HG03521 (cell line): ENCODE measurements around the gene PPFIA1.

Experiments
- ATAC-seq: cut with Tn5 transposase; IDR thresholded peaks from one replicate; pipeline ENCODE4 v1.9.1; 2021; ENCODE audit warnings: mild to moderate bottlenecking, moderate library complexity; ENCODE audit not compliant: unreplicated experiment

Gene PPFIA1

GRCh38 chr11:70409871-70410270 is 139.4 kb downstream of the PPFIA1 start:
- ATAC-seq = no peak

DNA sequence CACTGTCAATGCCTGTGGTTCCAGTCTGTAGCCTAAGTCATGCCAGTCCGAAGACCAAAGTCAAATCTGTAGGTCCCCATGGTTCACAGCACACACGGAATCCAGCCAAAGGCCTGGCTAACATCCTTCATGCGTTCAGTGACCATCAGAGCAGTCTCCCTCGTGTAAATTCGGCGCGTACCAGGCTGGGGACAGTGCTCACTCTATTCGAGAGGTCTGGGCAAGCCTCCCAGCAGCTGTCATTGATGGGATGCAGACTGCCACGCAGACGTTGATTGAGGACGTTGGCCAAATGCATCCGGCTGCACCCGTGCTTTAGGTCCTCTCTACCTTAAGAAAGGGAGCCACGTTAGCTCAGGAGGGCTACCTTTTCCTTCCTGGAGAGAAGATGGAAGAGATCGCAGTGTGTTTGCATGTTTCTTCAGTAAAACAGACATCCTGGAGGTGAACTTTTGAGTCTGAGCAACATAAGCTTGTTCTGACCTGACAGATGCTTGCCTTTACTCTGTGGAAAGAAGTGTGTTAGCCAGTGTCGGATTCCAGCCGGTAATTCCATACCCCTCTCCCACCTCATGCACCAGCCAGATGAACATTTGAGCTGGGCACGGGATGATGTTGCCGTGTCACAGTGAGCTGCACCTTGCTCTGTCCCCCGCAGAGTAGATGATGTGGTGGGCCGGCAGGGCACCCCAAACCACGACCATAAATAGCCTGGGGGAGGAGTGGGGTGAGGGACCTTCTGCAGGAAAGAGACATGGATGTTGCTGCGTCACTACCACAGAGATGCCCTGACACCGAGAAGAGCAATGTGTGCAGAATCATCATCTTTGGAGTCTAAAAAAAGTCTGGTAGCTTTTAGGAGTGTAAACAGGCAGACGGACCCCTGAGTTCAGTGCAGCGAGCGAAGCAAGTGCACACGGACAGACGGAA is 140.1 kb downstream of the PPFIA1 start:
- no peak for ATAC-seq

- ATAC-seq = no peak
Measured at GRCh38 chr11:70411713-70412452, 141.4 kb downstream of the PPFIA1 start.

DNA sequence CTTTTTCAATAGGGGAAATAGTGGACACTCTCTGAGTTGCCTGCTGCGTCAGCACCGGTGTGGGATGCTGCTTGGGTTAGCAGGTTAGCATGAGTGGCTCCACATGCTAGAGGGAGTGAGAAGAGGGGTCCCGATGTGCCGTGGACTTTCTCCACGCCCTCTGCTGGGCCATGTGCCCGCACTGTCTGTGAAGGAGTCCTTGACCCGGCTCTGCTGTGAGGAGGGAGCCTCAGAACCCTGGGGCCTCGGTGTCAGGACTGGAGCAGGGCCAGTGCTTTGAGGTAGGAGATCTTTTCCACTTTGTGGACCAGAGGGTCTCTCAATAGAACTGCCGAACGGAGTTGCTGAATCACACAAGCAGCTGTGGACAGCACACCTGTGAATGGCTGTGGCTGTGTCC is 142.7 kb downstream of the PPFIA1 start:
- ATAC-seq = no peak

- ATAC-seq = no peak
Measured at GRCh38 chr11:70414341-70415100, 144.0 kb downstream of the PPFIA1 start.

- no peak for ATAC-seq
Measured at GRCh38 chr11:70415191-70415590, 144.7 kb downstream of the PPFIA1 start.

GRCh38 chr11:70415642-70416395 is 145.3 kb downstream of the PPFIA1 start:
- ATAC-seq = no peak

- no peak for ATAC-seq
Measured at GRCh38 chr11:70416881-70417280, 146.4 kb downstream of the PPFIA1 start.

GRCh38 chr11:70418130-70418529 is 147.6 kb downstream of the PPFIA1 start:
- no peak for ATAC-seq

- no peak for ATAC-seq
Measured at GRCh38 chr11:70419307-70420007, 149.0 kb downstream of the PPFIA1 start.

GRCh38 chr11:70420008-70420464 is 149.5 kb downstream of the PPFIA1 start:
- no peak for ATAC-seq

DNA sequence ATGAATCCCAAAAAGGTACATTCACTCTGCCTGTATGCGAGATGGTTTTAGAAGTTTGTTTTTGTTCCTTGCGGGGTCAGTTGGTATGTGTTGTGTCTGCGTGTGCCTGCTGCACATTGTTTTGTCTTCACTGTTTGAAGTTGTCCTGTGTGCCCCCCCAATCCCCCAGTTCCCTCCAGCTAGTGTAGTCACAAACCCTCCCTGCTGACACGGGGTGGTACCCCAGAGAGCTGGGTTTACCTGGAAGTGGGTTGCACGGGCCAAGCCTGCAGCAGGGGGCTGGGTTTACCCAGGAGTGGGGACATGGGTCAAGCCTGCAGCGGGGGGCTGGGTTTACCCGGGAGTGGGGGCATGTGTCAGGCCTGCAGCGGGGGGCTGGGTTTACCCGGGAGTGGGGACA is 150.0 kb downstream of the PPFIA1 start:
- no peak for ATAC-seq

DNA sequence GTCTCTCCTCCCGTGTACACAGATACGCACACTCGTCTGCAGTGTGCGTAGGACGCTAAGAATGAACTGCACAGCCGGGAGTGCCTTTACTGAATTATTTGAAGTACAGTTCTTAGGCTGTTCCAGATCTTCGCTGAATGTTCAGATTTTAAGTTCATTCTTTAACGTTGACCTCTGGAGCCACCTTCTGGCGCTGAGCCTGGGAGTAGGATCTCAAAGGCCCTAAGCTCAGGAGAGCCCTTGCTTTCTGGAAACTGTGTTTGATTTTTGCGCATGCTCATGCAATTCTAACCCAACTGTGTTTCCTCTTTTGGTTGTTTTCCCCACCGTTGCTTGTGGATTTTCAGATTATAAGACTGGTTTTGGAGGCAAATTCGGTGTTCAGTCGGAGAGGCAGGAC is 150.6 kb downstream of the PPFIA1 start:
- no peak for ATAC-seq

- no peak for ATAC-seq
Measured at GRCh38 chr11:70422692-70423522, 152.4 kb downstream of the PPFIA1 start.

DNA sequence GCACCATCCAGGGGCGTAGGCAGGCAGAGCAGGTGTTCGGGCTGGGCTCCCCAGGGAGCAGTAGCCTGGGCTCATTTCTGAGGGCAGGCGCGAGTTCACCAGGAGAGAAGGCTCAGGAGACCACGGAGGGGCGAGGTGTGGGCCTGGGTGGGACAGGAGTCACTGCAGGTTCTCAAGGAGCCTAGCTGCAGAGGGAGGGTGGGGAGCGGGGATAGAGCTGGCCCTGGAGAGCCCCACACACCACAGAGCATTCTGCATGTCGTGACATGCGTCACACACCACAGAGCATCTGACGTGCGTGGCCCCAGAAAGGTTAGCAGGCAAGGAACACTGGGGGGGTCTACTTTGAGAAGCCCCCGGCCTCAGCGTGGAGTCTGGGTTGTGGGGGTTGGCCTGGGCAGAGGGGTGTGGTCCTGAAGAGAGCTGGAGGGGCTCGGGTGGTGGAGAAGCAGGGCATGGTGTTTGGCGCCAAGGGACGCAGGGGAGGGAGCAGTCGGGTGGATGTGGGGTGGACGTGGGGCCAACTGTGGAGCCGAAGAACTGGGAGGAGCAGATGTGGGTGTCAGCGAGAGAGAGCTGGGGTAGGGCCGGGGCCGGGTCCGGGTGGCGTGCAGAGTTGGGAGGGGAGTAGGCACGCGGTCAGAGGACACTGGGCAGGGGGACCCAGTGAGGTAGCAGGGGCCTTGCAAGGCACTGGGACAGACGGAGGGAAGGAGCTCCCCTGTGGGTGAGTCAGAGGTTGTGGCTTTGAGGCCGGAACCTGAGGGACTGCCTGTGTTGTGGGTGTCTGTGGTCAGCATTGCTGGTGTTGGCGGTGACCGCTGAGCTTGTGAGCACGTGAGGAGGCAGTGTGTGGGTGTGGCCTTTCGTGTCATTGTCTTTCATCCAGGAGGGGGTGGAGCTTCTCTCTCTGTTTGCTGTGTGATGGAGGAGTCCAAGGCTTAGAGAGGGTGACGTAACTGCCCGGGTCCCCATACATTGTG is 153.3 kb downstream of the PPFIA1 start:
- no peak for ATAC-seq

GRCh38 chr11:70424765-70425344 is 154.4 kb downstream of the PPFIA1 start:
- no peak for ATAC-seq

DNA sequence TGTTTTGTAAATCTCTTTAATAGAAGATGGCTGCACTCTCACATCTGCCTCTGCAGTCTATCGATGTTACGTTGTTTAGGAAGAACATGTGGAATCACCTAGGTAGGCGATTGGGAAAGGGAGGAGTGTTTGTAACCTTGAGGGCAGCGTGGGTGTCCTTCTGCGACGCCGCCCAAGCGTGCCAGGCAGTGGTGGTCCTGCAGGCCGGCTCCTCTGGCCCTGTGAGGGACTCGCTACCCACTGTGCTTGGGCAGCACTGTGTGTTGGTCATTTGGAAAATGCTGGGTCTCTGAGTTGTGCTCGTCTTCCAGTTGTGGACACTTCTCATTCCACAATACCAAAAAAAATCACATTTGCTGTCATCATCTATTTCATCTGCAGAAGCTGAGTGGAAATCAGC is 156.9 kb downstream of the PPFIA1 start:
- no peak for ATAC-seq
